LNCAP (cell line): Measurements from ENCODE around the gene PTGDS.

Source experiments
- CTCF ChIP-seq: fragments of 450-650 bp; IDR thresholded peaks from 2 replicates; pipeline ENCODE4 v1.5.1; 2017; ENCODE audit warnings: mild to moderate bottlenecking

The PTGDS gene

GRCh38 chr9:136994180-136994887 is 17.0 kb downstream of the PTGDS start:
- TF ChIP-seq CTCF = no peak

- no peak for TF ChIP-seq CTCF
Observed at GRCh38 chr9:136994888-136995230, 17.6 kb downstream of the PTGDS start.

GRCh38 chr9:136995362-136995761 is 18.1 kb downstream of the PTGDS start:
- TF ChIP-seq CTCF = no peak

GRCh38 chr9:136995772-136996311 is 18.5 kb downstream of the PTGDS start:
- TF ChIP-seq CTCF = no peak

GRCh38 chr9:136996361-136997292 is 19.3 kb downstream of the PTGDS start, which contains the start of gene CLIC3:
CLIC3 (minus strand) TSS chr9:136996568; CDS start chr9:136996543, 25 bp downstream.
- TF ChIP-seq CTCF = no peak

GRCh38 chr9:136997371-136997770 is 20.1 kb downstream of the PTGDS start:
- TF ChIP-seq CTCF = no peak

- no peak for TF ChIP-seq CTCF
Observed at GRCh38 chr9:136997830-136998234, 20.5 kb downstream of the PTGDS start.
